A549 (cell line): ENCODE results near the gene PRR14. TPM values are rescaled to one million over a fixed set of nuclear protein-coding genes. Genes with fewer than 3 reads are reported as not detected.
A peak's percentile ranks its signal among the peaks of the same experiment; 100 is the strongest.

ENCODE experiments used
- ATAC-seq, 2 experiments: fragments of 200-7000 bp in 1 of 2; fragments of >200 bp in 1 of 2; cut with Nextera tagmentation in 1 of 2; cut with Tn5 transposase in 1 of 2; 3 replicates each; pipeline versions ENCODE4 v1.8.0 to v1.9.1; 2018 to 2020; ENCODE audit warnings: mild to moderate bottlenecking in 1 of 2, moderate library complexity in 1 of 2
- CTCF ChIA-PET: fragments of 300-600 bp; sonication (Branson Sonifier 250); formaldehyde crosslinking; extraction: SDS; loops from one replicate; lab custom pipeline; 2021; ENCODE audit warnings: antibody characterized with exemption, inconsistent platforms; lab: Yijun Ruan, JAX
- POLR2A ChIA-PET: fragments of 350-600 bp; formaldehyde crosslinking; extraction: SDS; loops from one replicate; lab custom pipeline; 2021; ENCODE audit warnings: antibody characterized with exemption, inconsistent platforms; lab: Yijun Ruan, JAX
- DNase-seq, 2 experiments: peaks; one replicate each; pipeline versions ENCODE4 v3.0.0 to v3.0.0-alpha.2; 2011 to 2016; ENCODE audit warnings: low read depth in 1 of 2, low spot score in 1 of 2
- FAIRE-seq: peaks from 2 replicates; lab custom pipeline; 2011; peaks lifted over from hg19 to GRCh38; lab: Jason Lieb, UNC
- H3K27ac ChIP-seq, 2 experiments: fragments of >200 bp; sonication (Bioruptor Twin); formaldehyde crosslinking; 3 replicates each; pipeline ENCODE4 v1.5.1; 2016 to 2017
- H3K4me1 ChIP-seq: fragments of >200 bp; sonication (Bioruptor Twin); formaldehyde crosslinking; 3 replicates; pipeline ENCODE4 v1.6.1; 2016
- H3K4me2 ChIP-seq: fragments of >200 bp; sonication (Bioruptor Twin); formaldehyde crosslinking; 3 replicates; pipeline ENCODE4 v1.6.1; 2016
- H3K4me3 ChIP-seq: fragments of >200 bp; sonication (Bioruptor Twin); formaldehyde crosslinking; 3 replicates; pipeline ENCODE4 v1.5.1; 2016
- H3K9me3 ChIP-seq: fragments of >200 bp; sonication (Bioruptor Twin); formaldehyde crosslinking; 3 replicates; pipeline ENCODE4 v1.6.1; 2016
- BCL3 ChIP-seq: fragments of >200 bp; sonication (Bioruptor Twin); formaldehyde crosslinking; IDR thresholded peaks from 3 replicates; pipeline ENCODE4 v1.6.1; 2016
- CBX8 ChIP-seq: fragments of 200-600 bp; sonication (generic); IDR thresholded peaks from 2 replicates; pipeline ENCODE4 v1.6.1; 2016
- EHF ChIP-seq: fragments of 250-450 bp; sonication (Bioruptor Pico); IDR thresholded peaks from 2 replicates; pipeline ENCODE4 v1.5.0; 2020; ENCODE audit warnings: mild to moderate bottlenecking
- ELK1 ChIP-seq: fragments of 150-350 bp; IDR thresholded peaks from 2 replicates; pipeline ENCODE4 v1.6.1; 2014; ENCODE audit warnings: low read depth, mild to moderate bottlenecking, low read length
- ESRRA ChIP-seq: fragments of 150-350 bp; IDR thresholded peaks from 2 replicates; pipeline ENCODE4 v1.6.1; 2014; ENCODE audit warnings: mild to moderate bottlenecking, low read length, borderline replicate concordance
- FOSL2 ChIP-seq, 2 experiments: fragments of 450-650 bp in 1 of 2; fragments of >200 bp in 1 of 2; sonication (Bioruptor Twin) in 1 of 2; formaldehyde crosslinking; IDR thresholded peaks; 2 replicates each; pipeline versions ENCODE4 v1.5.0 to v1.6.1; 2016 to 2020; ENCODE audit warnings: mild to moderate bottlenecking in 1 of 2, moderate library complexity in 1 of 2
- FOXS1 ChIP-seq: fragments of 250-450 bp; sonication (Bioruptor Pico); IDR thresholded peaks from 2 replicates; pipeline ENCODE4 v1.5.0; 2020; ENCODE audit warnings: mild to moderate bottlenecking, moderate library complexity
- HES2 ChIP-seq: fragments of >200 bp; sonication (Bioruptor Twin); formaldehyde crosslinking; IDR thresholded peaks from 2 replicates; pipeline ENCODE4 v1.6.1; 2016
- HEYL ChIP-seq: fragments of 250-450 bp; sonication (Bioruptor Pico); IDR thresholded peaks from 2 replicates; pipeline ENCODE4 v1.8.0; 2021; ENCODE audit warnings: mild to moderate bottlenecking, moderate library complexity
- HMGXB4 ChIP-seq: fragments of 250-450 bp; sonication (Bioruptor Pico); IDR thresholded peaks from 2 replicates; pipeline ENCODE4 v1.5.0; 2021; ENCODE audit warnings: mild to moderate bottlenecking, moderate library complexity, borderline replicate concordance
- HOXA7 ChIP-seq: fragments of 250-450 bp; sonication (Bioruptor Pico); IDR thresholded peaks from 2 replicates; pipeline ENCODE4 v1.5.0; 2020; ENCODE audit warnings: mild to moderate bottlenecking, moderate library complexity
- HOXB13 ChIP-seq: fragments of 250-450 bp; sonication (Bioruptor Pico); IDR thresholded peaks from 2 replicates; pipeline ENCODE4 v1.5.0; 2020; ENCODE audit warnings: low read depth, mild to moderate bottlenecking, moderate library complexity
- JUNB ChIP-seq: fragments of >200 bp; sonication (Bioruptor Twin); formaldehyde crosslinking; IDR thresholded peaks from 2 replicates; pipeline ENCODE4 v1.6.1; 2016
- KDM5A ChIP-seq: fragments of 200-600 bp; sonication (generic); IDR thresholded peaks from 2 replicates; pipeline ENCODE4 v1.6.1; 2016; ENCODE audit warnings: antibody characterized with exemption, mild to moderate bottlenecking
- MAFK ChIP-seq: fragments of 450-650 bp; IDR thresholded peaks from 2 replicates; pipeline ENCODE4 v1.6.1; 2014; ENCODE audit not compliant: partially characterized antibody
- MAX ChIP-seq: IDR thresholded peaks from 2 replicates; pipeline ENCODE4 v1.6.1; 2012
- MAZ ChIP-seq: fragments of 150-350 bp; IDR thresholded peaks from 2 replicates; pipeline ENCODE4 v1.6.1; 2014; ENCODE audit warnings: antibody characterized with exemption, low read depth, low read length, borderline replicate concordance
- MYC ChIP-seq: IDR thresholded peaks from 2 replicates; pipeline ENCODE4 v1.6.1; 2012; ENCODE audit warnings: mild to moderate bottlenecking, inconsistent platforms, low read length, improper control_type of control experiment, borderline replicate concordance
- NFE2L2 ChIP-seq: fragments of 150-350 bp; conservative IDR thresholded peaks from 2 replicates; pipeline ENCODE4 v1.6.1; 2014; ENCODE audit warnings: low read length
- NPAS2 ChIP-seq: fragments of 250-450 bp; sonication (Bioruptor Pico); IDR thresholded peaks from 2 replicates; pipeline ENCODE4 v1.8.0; 2022; ENCODE audit warnings: mild to moderate bottlenecking, moderate library complexity, borderline replicate concordance
- PHF8 ChIP-seq: fragments of 200-600 bp; sonication (generic); IDR thresholded peaks from 2 replicates; pipeline ENCODE4 v1.6.1; 2016; ENCODE audit warnings: low read depth, mild to moderate bottlenecking, antibody characterized with exemption, moderate library complexity, borderline replicate concordance
- POLR2A ChIP-seq: IDR thresholded peaks from 2 replicates; pipeline ENCODE4 v1.6.1; 2012; ENCODE audit warnings: mild to moderate bottlenecking, low read length
- RFX5 ChIP-seq: fragments of 450-650 bp; IDR thresholded peaks from 2 replicates; pipeline ENCODE4 v1.7.1; 2014; ENCODE audit warnings: antibody characterized with exemption, mild to moderate bottlenecking, moderate library complexity
- SMC3 ChIP-seq: fragments of >200 bp; sonication (Bioruptor Twin); formaldehyde crosslinking; IDR thresholded peaks from 3 replicates; pipeline ENCODE4 v1.6.1; 2018; ENCODE audit warnings: inconsistent platforms
- SREBF2 ChIP-seq: fragments of 450-650 bp; IDR thresholded peaks from 2 replicates; pipeline ENCODE4 v1.6.1; 2014; ENCODE audit warnings: mild to moderate bottlenecking, moderate library complexity
- USF2 ChIP-seq: fragments of 450-650 bp; IDR thresholded peaks from 2 replicates; pipeline ENCODE4 v1.6.1; 2014; ENCODE audit warnings: antibody characterized with exemption
- ZFP36 ChIP-seq: fragments of 450-650 bp; IDR thresholded peaks from 2 replicates; pipeline ENCODE4 v1.6.1; 2014; ENCODE audit warnings: borderline replicate concordance; ENCODE audit not compliant: partially characterized antibody
- ZNF302 ChIP-seq: fragments of 250-450 bp; sonication (Bioruptor Pico); IDR thresholded peaks from 2 replicates; pipeline ENCODE4 v1.9.0; 2021; ENCODE audit warnings: inconsistent platforms, mild to moderate bottlenecking, moderate library complexity
- ZSCAN20 ChIP-seq: fragments of 250-450 bp; sonication (Bioruptor Pico); IDR thresholded peaks from 2 replicates; pipeline ENCODE4 v1.8.0; 2022; ENCODE audit warnings: mild to moderate bottlenecking, moderate library complexity
- WGBS: methylation state at CpG from one replicate; pipeline ENCODE4 v1.1.6; 2017; ENCODE audit errors: missing lambda C conversion rate; 5-methylcytosine and 5-hydroxymethylcytosine counted together
- polyA minus RNA-seq: library from RNA; depleted of rRNA, polyadenylated mRNA; stranded (reverse); fragments of >200 nt; gene quantifications from 2 replicates; pipeline ENCODE4 v1.2.3, GENCODE V29; 2011; rRNA and poly(A)+ RNA removed
- polyA plus RNA-seq, 4 experiments: library from polyadenylated mRNA; depleted of rRNA in 3 of 4; stranded (reverse); fragments of >200 nt; fragmentation: RNase III in 1 of 4; extraction: RNeasy Plus Mini Kit Qiagen cat#74134 plus additional on column Dnase treatment in 1 of 4; gene quantifications; 2 replicates in 3 of 4; 3 replicates in 1 of 4; pipeline ENCODE4 v1.2.3, GENCODE V29; 2011 to 2017
- TF ChIP-seq, protein P1 (sequence below): fragments of >200 bp; sonication (Bioruptor Twin); formaldehyde crosslinking; IDR thresholded peaks from 3 replicates; pipeline ENCODE4 v1.5.1; 2016
- TF ChIP-seq, protein P2 (sequence below): IDR thresholded peaks from 2 replicates; pipeline ENCODE4 v1.6.1; 2012; ENCODE audit warnings: low read depth, borderline replicate concordance

PRR14 gene
- 6.3 and 8.4 TPM in 2 replicates for polyA plus RNA-seq (2011; rRNA removed)
- 11.7 and 14.9 TPM in 2 replicates for polyA plus RNA-seq (2012; cell fraction: cytosol; rRNA removed)
- polyA plus RNA-seq (2012; cell fraction: nucleus; rRNA removed) = 38.4 and 39.3 TPM in 2 replicates
- 16.2 to 19.2 TPM (median 18.2 TPM) in 3 replicates for polyA plus RNA-seq (2017; fragmentation: RNase III; extraction: RNeasy Plus Mini Kit Qiagen cat#74134 plus additional on column Dnase treatment)
- 2.4 and 5.7 TPM in 2 replicates for polyA minus RNA-seq

DNA sequence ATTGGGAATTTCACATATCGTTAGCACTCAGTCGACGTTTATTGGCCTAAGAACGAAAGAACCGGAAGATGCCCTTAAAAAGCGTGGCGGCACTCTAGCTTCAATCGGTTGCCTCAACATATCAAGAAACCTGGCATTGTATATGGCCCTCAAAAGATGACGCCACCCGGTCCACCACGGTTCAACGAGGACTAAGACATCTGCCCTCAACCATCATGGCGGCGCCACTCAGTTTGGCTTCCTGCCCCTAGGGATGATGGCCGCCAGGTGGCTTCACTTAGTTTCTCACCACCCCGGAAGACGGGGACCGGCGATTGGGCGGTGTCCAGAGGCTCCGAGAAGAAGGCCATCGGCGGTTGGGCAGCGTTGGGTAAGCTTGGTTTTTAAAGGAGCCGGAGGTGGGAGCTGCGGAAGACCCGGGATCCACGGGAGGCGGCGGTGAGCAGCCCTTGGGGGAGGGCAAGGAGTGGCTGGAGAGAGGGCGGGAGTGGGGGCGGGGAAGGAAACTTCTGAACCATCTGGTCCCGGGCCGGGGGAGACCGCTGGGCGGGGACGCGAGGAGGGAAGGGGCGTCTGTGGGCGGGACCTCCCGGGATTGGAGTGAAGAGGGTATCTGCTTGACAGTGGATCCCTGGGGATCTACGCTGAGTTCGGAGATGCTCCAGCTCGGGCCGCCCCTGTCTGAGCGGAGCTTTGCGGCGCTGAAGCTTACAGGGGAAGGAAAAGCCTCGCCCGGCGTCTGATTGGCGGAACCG is at the start of gene PRR14:
TSS of gene PRR14 (plus strand) at position 592 of the 755 bp plus-strand sequence. CDS start 686 bp downstream, outside the sequence.
- Histone ChIP-seq H3K4me1 (peaks cover 12% of the 10 kb centered on the region; the same call in 2 of the 3 replicates), H3K9me3 (no peaks in the 10 kb centered on the region), H3K4me2 (peak within 1 kb of the TSS; percentile 91), H3K4me3 (peak within 1 kb of the TSS; percentile 82), H3K27ac (peak within 1 kb of the TSS; percentile 92 to 96)
- DNase-seq (peak; percentile 92 to 99), ATAC-seq (peak; percentile 88 to 91), FAIRE-seq (peak; percentile 81)
- 14% methylated on average over 33 of the region's 53 CpGs for WGBS
- ChIA-PET POLR2A (interaction anchor here (0.5 to 1.3 kb wide), 11 partner anchors 8 to 280 kb away, joined by 3 to 14 read pairs (median 4); partner anchors contain the start of genes DCTPP1, PHKG2 and TBC1D10B), CTCF (interaction anchor here (0.6 to 4.2 kb wide), 16 partner anchors 8 to 545 kb away, joined by 3 to 26 read pairs (median 4); partner anchors contain the start of genes FBRS and ZNF688)
- TF ChIP-seq ZFP36 (no peak), CBX8 (no peak), KDM5A (no peak), NPAS2 (CRISPR knock-in tag) (no peak), SMC3 (no peak), HES2 (no peak), ZNF302 (CRISPR knock-in tag) (no peak), RFX5 (no peak), EHF (no peak), HOXA7 (CRISPR knock-in tag) (no peak), MAFK (no peak), ELK1 (no peak), MAZ (no peak), HEYL (CRISPR knock-in tag) (0 out of 2 replicates have a peak, but pooled peaks have one; percentile 51), ZSCAN20 (CRISPR knock-in tag) (no peak), SREBF2 (no peak), FOSL2 (IDR thresholded peaks at IDR 0.05) (no peak), FOSL2 (CRISPR knock-in tag; IDR thresholded peaks at IDR 0.05) (peak; percentile 34; the same call in 1 of the 2 replicates), POLR2A (no peak; the same call in 1 of the 2 replicates), BCL3 (no peak), FOXS1 (CRISPR knock-in tag) (no peak), MYC (0 out of 2 replicates have a peak, but pooled peaks have one; percentile 24), PHF8 (peak; percentile 41; the same call in 1 of the 2 replicates), HOXB13 (peak; percentile 56; the same call in 1 of the 2 replicates), JUNB (no peak), USF2 (no peak), MAX (peak; percentile 72), ESRRA (no peak), NFE2L2 (no peak), HMGXB4 (CRISPR knock-in tag) (no peak)
- TF ChIP-seq, protein P1, sequence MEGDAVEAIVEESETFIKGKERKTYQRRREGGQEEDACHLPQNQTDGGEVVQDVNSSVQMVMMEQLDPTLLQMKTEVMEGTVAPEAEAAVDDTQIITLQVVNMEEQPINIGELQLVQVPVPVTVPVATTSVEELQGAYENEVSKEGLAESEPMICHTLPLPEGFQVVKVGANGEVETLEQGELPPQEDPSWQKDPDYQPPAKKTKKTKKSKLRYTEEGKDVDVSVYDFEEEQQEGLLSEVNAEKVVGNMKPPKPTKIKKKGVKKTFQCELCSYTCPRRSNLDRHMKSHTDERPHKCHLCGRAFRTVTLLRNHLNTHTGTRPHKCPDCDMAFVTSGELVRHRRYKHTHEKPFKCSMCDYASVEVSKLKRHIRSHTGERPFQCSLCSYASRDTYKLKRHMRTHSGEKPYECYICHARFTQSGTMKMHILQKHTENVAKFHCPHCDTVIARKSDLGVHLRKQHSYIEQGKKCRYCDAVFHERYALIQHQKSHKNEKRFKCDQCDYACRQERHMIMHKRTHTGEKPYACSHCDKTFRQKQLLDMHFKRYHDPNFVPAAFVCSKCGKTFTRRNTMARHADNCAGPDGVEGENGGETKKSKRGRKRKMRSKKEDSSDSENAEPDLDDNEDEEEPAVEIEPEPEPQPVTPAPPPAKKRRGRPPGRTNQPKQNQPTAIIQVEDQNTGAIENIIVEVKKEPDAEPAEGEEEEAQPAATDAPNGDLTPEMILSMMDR = no peak
- TF ChIP-seq, protein P2, sequence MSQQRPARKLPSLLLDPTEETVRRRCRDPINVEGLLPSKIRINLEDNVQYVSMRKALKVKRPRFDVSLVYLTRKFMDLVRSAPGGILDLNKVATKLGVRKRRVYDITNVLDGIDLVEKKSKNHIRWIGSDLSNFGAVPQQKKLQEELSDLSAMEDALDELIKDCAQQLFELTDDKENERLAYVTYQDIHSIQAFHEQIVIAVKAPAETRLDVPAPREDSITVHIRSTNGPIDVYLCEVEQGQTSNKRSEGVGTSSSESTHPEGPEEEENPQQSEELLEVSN = peak; percentile 28; the same call in 1 of the 2 replicates
